Activated CD8-positive, alpha-beta T cell treated with anti-CD3 and anti-CD28 coated beads for 36 hours (primary cell): ENCODE data around the gene DOP1B. TPM values are rescaled to one million over a fixed set of nuclear protein-coding genes. Genes with fewer than 3 reads are reported as not detected.
"Not testable (repeated sequence)": the region's sequence is repeated elsewhere in the genome, so short reads cannot be mapped to it uniquely, and the experiment has no call there.

Experiments
- ATAC-seq: fragments of 200-7000 bp; cut with Tn5 transposase; one replicate; pipeline ENCODE4 v1.10.0; 2021; ENCODE audit warnings: mild to moderate bottlenecking, moderate library complexity
- CTCF ChIA-PET: fragments of 350-600 bp; sonication (Branson Sonifier 250); formaldehyde crosslinking; loops from one replicate; lab custom pipeline; 2021; ENCODE audit warnings: antibody characterized with exemption; lab: Charles Lee
- POLR2A ChIA-PET: fragments of 350-600 bp; sonication (Branson Sonifier 250); formaldehyde crosslinking; loops from one replicate; lab custom pipeline; 2021; ENCODE audit warnings: antibody characterized with exemption; lab: Charles Lee
- DNase-seq: peaks from one replicate; pipeline ENCODE4 v3.0.0-alpha.2; 2020
- H3K27ac Mint-ChIP-seq: one replicate; pipeline ENCODE4 v1.8.0; 2021; ENCODE audit warnings: mild to moderate bottlenecking, mixed read lengths
- H3K27me3 Mint-ChIP-seq: one replicate; pipeline ENCODE4 v1.8.0; 2021; ENCODE audit warnings: mixed read lengths
- H3K36me3 Mint-ChIP-seq: one replicate; pipeline ENCODE4 v1.8.0; 2021; ENCODE audit warnings: low read depth, mixed read lengths
- H3K4me1 Mint-ChIP-seq: one replicate; pipeline ENCODE4 v1.8.0; 2021; ENCODE audit warnings: low read depth, mixed read lengths
- H3K4me3 Mint-ChIP-seq: one replicate; pipeline ENCODE4 v1.8.0; 2021; ENCODE audit warnings: mild to moderate bottlenecking, moderate library complexity, mixed read lengths
- H3K9me3 Mint-ChIP-seq: one replicate; pipeline ENCODE4 v1.8.0; 2021; ENCODE audit warnings: mixed read lengths
- CTCF ChIP-seq: fragments of 200-600 bp; IDR thresholded peaks from one replicate; pipeline ENCODE4 v1.8.0; 2022; ENCODE audit warnings: antibody characterized with exemption, mild to moderate bottlenecking
- intact Hi-C: fragments of 100-400 bp; cut with micrococcal nuclease; formaldehyde crosslinking; loops from one replicate; pipeline ENCODE4 v1.10.0; 2022
- total RNA-seq, 2 experiments: library from RNA; stranded (reverse); gene quantifications; one replicate each; pipeline ENCODE4 v1.2.3, GENCODE V29; 2021

The DOP1B gene
- total RNA-seq, 2 experiments from 2014 or later, result 14.3 to 15.2 TPM

GRCh38 chr21:36194024-36194423 lies 37.4 kb downstream of the DOP1B start:
- Mint-ChIP-seq H3K27me3 (no peaks in the 10 kb centered on the region), H3K9me3 (no peaks in the 10 kb centered on the region), H3K4me1 (no peaks in the 10 kb centered on the region), H3K4me3 (no peak overlapping the region), H3K27ac (no peak overlapping the region), H3K36me3 (no peaks in the 10 kb centered on the region)
- DNase-seq (no peak), ATAC-seq (no peak)
- ChIA-PET POLR2A (no interaction called here), CTCF (no interaction called here)
- no peak for TF ChIP-seq CTCF
- intact Hi-C loops, result no loop called here

GRCh38 chr21:36195613-36196012 lies 39.0 kb downstream of the DOP1B start:
- intact Hi-C loops, result no loop called here
- ATAC-seq (no peak), DNase-seq (no peak)
- no peak overlapping the region for H3K27ac Mint-ChIP-seq
- no peaks in the 10 kb centered on the region for H3K27me3 Mint-ChIP-seq
- ChIA-PET CTCF (interaction anchor here (1.3 kb wide), 1 partner anchor 54 kb away, joined by 5 read pairs; no protein-coding TSS in a partner anchor), POLR2A (no interaction called here)
- H3K36me3 Mint-ChIP-seq, result peaks cover 7% of the 10 kb centered on the region
- H3K4me3 Mint-ChIP-seq, result no peak overlapping the region
- TF ChIP-seq CTCF, result no peak
- no peaks in the 10 kb centered on the region for H3K9me3 Mint-ChIP-seq
- no peaks in the 10 kb centered on the region for H3K4me1 Mint-ChIP-seq

- ChIA-PET POLR2A (no interaction called here), CTCF (no interaction called here)
These were observed 42.4 kb downstream of the DOP1B start for GRCh38 chr21:36199021-36199420.

GRCh38 chr21:36199575-36199974 lies 43.0 kb downstream of the DOP1B start:
- H3K27ac Mint-ChIP-seq, ATAC-seq, POLR2A ChIA-PET, H3K9me3 Mint-ChIP-seq, H3K27me3 Mint-ChIP-seq, H3K4me3 Mint-ChIP-seq, intact Hi-C loops, H3K36me3 Mint-ChIP-seq, DNase-seq: not testable (repeated sequence)
- CTCF ChIA-PET, result interaction anchor here (1.6 kb wide), 1 partner anchor 9 kb away, joined by 3 read pairs; no protein-coding TSS in a partner anchor
- H3K4me1 Mint-ChIP-seq, result peaks cover 17% of the 10 kb centered on the region

More at GRCh38 chr21:36199021-36199420, 42.4 kb downstream of the DOP1B start:
- H3K27ac Mint-ChIP-seq, result no peak overlapping the region
- peaks cover 7% of the 10 kb centered on the region for H3K36me3 Mint-ChIP-seq
- H3K4me1 Mint-ChIP-seq, result peaks cover 14% of the 10 kb centered on the region
- intact Hi-C loops, result no loop called here
- TF ChIP-seq CTCF, result no peak
- DNase-seq (no peak), ATAC-seq (no peak)
- H3K4me3 Mint-ChIP-seq, result no peak overlapping the region
- no peaks in the 10 kb centered on the region for H3K9me3 Mint-ChIP-seq
- H3K27me3 Mint-ChIP-seq, result no peaks in the 10 kb centered on the region

- ChIA-PET CTCF (interaction anchor here (1.4 to 1.6 kb wide), 2 partner anchors 9 to 60 kb away, joined by 3 read pairs; no protein-coding TSS in a partner anchor), POLR2A (no interaction called here)
- no peak for ATAC-seq
These were observed 43.5 kb downstream of the DOP1B start for GRCh38 chr21:36200081-36200561.

More at GRCh38 chr21:36200081-36200561, 43.5 kb downstream of the DOP1B start:
- intact Hi-C loops, result no loop called here
- Mint-ChIP-seq H3K4me1 (peaks cover 17% of the 10 kb centered on the region), H3K9me3 (no peaks in the 10 kb centered on the region), H3K27me3 (no peaks in the 10 kb centered on the region), H3K27ac (no peak overlapping the region), H3K4me3 (no peak overlapping the region), H3K36me3 (peaks cover 7% of the 10 kb centered on the region)
- no peak for TF ChIP-seq CTCF
- no peak for DNase-seq
